ENCODE data around the gene INSR.
"Not testable (repeated sequence)": the region's sequence is repeated elsewhere in the genome, so short reads cannot be mapped to it uniquely, and the experiment has no call there.

INSR gene

GRCh38 chr19:7215176-7215575, 79.0 kb downstream of the INSR start:
- DNase-seq = no peak

- DNase-seq = no peak
Observed at GRCh38 chr19:7214324-7215089, 79.7 kb downstream of the INSR start.

- no peak for DNase-seq
Observed at GRCh38 chr19:7213628-7214323, 80.4 kb downstream of the INSR start.

GRCh38 chr19:7211191-7211951, 82.8 kb downstream of the INSR start:
- DNase-seq = no peak

- DNase-seq = no peak
Observed at GRCh38 chr19:7210359-7210758, 83.9 kb downstream of the INSR start.

- DNase-seq = not testable (repeated sequence)
Observed at GRCh38 chr19:7209597-7210325, 84.5 kb downstream of the INSR start.

GRCh38 chr19:7209036-7209435, 85.2 kb downstream of the INSR start:
- DNase-seq = not testable (repeated sequence)

GRCh38 chr19:7203332-7203731, 90.9 kb downstream of the INSR start:
- no peak for DNase-seq

GRCh38 chr19:7202888-7203287, 91.3 kb downstream of the INSR start:
- DNase-seq = no peak

- no peak for DNase-seq
Observed at GRCh38 chr19:7200736-7201135, 93.5 kb downstream of the INSR start.

GRCh38 chr19:7199613-7200533, 94.3 kb downstream of the INSR start:
- DNase-seq = no peak

GRCh38 chr19:7197760-7198696, 96.2 kb downstream of the INSR start:
- peak; percentile 90 for DNase-seq

GRCh38 chr19:7197119-7197759, 97.0 kb downstream of the INSR start:
- DNase-seq = peak; percentile 91

GRCh38 chr19:7196763-7197118, 97.5 kb downstream of the INSR start:
- no peak for DNase-seq

- DNase-seq = no peak
Observed at GRCh38 chr19:7195046-7195445, 99.2 kb downstream of the INSR start.

- no peak for DNase-seq
Observed at GRCh38 chr19:7194566-7194965, 99.6 kb downstream of the INSR start.

- peak; percentile 37 for DNase-seq
Observed at GRCh38 chr19:7191946-7192691, 102.1 kb downstream of the INSR start.

GRCh38 chr19:7188698-7189629, 105.2 kb downstream of the INSR start:
- no peak for DNase-seq
